Glomerular visceral epithelial cell (primary cell): ENCODE data around the gene SPEF1.
A peak's percentile ranks its signal among the peaks of the same experiment; 100 is the strongest.

Experiments
- DNase-seq: peaks from one replicate; pipeline ENCODE4 v3.0.0-alpha.2; 2016; ENCODE audit errors: extremely low spot score

SPEF1 gene

DNA sequence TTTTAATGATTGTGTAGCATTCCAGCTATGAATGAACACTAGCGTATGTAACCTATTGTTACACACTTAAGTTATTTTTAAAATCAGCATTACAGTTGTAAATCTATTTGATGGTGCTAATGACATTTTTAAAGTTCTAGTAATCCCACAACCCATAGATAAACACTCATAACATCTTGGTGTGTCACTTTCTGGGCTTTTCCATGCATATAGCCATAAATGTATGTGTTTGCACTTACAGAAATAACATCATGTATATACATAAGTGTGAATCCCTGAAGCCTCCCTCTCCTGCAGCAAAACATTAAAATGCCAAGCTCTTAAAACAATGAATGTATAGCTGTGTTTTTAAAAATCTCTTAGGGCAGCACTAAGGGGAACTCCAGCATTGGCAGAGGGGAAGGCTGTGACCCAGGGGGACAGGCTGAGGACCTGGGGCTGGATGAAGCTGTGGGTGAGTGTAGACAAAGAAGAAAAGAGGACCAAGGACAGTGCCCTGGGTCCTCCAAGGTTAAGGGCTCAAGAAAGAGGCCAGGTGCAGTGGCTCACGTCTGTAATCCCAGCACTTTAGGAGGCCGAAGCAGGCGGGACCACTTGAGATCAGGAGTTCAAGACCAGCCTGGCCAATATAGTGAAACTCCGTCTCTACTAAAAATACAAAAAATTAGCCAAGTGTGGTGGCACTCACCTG, 6.2 kb upstream of the SPEF1 start:
- no peak for DNase-seq

DNA sequence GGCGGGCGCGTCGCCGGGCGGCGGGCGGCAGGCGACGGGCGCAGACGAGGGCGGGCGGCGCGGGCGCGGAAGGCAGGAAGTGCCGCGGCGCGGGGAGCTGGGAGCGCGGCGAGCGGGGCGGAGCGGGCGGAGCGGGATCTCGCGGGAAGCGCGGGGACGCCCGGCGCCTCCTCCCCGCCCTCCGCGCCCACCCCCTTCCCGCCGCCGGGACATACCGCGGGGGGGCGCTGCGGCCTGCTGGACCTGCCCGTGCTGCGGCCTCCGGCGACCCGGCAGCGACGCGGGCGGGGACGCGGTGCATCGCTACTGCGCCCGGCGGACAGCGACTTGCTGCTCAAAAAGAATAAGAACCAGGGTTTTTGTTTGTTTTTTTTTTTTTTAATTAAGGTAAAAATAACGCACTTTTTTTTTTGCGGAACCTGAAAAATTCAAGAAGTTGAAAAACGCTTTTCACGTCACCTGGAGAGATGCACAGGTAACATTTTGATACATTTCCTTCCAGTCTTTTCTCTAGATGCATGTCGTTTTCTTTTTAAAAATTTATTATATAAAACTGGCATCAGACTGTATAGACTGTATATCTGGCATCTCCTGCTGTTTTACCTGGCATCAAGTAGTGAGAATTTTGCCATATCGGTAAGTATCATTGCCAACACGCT, 5.5 kb upstream of the SPEF1 start, which contains the start of gene CENPB:
Gene CENPB, minus strand, starts transcription at position 76 of the 659 bp plus-strand sequence. CDS start 257 bp downstream, outside the sequence.
- DNase-seq, result peak; percentile 93

DNA sequence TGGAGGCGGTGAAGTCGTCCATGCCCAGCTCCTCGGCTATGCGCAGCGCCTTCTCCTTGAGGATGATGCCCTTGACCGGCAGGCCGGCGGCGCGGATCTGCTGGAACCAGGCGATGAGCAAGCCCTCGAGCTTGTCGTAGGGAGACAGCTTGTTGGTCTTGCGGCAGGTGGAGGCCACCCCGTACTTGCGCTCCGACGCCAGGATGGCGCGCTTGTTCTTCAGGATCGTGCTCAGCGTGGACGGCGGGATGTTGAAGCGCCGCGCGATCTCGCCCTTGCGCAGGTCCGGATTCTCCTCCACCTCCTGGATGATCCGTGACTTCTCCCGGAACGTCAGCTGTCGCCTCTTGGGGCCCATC, 4.9 kb upstream of the SPEF1 start:
- DNase-seq, result peak; percentile 64

DNA sequence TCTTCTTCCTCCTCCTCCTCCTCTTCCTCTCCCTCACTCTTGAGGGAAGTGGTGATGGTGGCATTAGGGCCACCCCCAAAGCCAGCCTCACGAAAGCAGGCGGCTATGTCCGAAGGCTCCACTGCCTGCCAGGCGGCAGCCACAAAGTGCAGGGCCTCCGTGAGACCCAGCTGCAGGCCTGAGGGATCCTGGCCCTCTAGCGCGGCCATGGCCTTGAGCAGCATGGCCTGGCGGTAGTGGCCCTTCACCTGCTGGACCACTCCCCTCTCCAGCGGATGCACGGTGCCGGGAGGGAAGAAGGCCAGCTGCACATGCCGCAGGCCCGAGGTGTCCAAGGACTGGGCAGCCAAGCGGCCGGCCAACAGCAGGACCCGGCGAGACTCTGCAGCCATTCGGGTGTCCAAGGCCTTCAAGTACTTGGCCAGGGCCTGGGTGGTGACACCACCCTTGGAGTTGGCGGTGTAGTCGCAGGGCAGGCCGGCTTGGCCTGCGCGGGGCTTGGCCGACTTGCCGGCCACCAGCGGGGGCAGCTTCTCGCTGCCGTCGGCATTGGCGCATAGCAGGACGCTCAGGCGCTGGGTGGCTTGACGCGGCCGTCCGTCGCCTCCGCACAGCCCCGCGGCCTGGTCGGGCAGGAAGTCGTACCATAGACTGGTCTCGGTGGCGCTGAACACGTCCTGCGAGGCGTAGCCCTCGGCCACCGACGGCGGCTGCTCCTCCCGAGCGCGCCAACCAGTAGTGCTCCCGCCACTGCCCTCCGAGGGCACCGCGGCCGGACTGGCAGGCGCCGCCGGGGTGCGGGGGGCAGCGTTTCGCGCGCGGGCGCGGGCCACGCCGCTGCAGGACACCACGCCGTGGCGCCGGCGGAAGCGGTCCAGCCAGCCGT, 4.2 kb upstream of the SPEF1 start:
- DNase-seq, result no peak

DNA sequence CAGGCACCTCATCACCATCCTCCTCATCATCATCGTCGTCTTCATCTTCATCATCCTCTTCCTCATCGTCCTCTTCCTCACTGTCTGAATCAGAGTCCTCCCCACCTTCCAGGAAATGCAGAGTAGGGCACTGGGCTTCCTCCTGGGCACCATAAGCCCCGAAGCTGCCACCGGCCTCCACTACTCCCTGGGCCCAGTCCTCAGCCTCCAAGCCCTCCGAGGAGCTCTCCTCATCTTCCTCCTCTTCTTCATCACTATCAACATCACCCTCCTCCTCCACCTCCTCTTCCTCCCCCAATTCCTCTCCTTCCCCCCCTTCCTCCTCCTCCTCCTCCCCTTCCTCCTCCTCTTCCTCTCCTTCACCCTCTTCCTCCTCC, 3.6 kb upstream of the SPEF1 start:
- no peak for DNase-seq

DNA sequence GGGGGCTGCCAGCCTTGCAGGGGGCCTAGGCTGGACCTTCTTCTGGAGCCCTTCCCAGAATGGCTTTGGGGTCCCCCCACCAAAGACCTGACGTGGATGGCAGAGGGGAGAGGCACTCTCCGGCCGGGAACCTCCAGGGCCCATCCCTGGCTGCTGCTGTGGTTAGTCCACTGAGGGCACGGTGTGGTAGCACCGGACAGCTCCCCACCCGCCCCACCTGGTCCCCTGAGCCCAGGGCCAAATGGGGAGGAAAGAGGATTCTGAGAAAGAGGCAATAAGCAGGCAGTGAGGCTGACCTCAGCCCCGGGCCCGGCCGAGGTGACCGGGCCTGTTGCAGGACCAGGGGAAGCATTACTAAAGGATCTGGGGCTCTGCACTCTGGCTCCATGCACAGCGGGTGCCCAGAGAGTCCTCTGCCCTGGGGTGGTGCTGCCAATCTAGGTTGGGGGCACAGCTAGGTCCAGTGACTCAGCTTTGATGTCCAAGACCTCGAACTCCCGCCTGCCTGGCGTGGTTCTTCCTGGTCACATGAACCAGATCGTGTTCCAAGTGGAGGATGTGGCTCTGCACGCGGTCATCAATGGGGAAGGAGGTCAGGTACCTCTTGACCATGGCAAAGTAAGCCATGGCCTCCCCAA, 3.1 kb upstream of the SPEF1 start:
- DNase-seq, result no peak

DNA sequence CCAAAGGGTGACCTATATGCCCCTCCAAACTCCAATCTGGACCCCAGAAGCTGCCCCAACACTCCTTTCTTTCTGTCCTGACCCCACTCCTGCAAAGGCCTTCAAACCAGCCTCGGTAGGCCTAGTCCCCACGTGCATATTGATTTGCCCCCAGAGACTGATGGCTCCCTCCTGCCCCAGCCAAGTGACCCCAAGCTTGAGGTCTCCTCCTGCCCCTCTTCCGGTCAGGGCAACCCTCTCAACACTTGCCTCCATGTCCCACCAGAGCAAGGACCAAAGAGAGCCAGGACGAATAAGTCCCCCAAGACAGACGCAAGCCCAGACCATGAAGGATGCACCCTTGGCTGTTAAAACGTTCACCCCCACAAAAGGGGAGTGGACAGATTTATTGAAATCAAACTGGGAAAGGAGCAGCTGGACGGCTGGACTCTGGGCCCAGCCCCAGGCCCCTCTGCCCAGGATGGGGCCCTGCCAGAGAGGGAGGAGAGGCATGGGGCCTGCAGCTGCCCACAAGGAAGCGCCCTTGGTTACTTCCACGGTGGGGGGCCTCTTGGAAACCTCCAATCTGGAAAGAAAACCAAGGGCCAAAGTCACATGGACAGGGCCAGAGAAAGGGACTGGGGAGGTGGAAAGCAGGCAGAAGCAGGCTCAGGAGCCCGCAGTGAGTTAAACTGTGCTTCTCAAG, 2.4 kb upstream of the SPEF1 start:
- no peak for DNase-seq

DNA sequence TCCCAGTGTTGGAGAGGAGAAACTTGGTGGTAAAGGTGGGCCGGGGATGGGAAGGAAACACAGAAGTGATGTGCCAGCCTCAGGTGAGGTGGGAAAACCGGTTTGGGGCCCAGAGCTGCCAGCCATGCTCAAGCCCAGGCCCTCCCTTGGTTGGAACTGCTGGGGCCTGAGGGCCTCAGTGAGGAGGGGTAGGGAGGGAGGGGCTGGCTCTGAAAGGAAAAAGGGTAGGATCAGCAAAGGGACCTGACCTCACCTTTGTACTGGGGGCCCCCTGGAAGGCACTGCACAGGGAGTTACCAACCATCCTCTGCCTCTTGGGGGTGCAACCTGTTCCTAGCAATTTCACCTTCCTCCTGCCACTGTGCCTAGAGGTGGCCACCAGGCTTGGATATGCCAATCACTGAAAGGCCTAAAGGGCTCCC, 1.8 kb upstream of the SPEF1 start:
- no peak for DNase-seq

DNA sequence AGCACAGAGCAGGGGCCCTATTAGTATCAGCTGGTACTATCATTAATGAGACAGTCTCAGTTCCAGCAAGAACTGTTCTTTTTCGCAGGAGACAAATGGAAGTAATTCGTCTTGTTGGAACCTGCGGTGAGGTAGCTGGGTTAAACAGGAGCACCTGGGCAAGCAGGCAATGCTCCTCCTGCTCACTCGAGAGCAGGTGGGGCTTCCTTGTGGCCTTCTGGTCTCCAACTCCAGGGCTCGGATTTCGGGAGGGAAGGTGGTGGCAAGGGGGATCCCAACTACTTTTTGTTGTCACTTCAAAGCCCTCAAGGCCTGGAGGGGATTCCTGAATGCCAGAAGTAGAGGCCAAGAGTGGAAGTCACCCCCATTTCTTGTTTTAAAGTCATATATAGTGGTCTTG, 1.3 kb upstream of the SPEF1 start:
- DNase-seq, result no peak

DNA sequence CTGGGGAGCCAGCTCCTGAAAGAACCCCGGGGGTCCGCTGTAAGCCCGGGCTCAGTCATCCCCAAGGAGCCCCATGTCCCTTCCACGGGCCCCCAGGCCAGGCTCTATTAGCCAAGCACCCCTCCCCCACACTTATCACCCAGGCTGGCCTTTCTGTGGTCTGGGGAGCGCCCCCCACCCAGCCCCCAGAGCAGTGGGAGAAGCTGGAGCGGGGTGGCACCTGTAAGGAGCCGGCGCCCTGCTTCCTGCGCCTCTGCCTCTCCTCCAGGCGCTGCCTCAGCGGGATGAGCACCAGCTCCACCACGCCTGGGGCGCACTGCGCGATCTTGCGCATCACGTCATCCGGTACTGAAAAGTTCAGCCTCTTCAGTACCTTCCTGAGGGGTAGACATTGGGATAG, 2.3 kb downstream of the SPEF1 start:
- DNase-seq, result no peak

DNA sequence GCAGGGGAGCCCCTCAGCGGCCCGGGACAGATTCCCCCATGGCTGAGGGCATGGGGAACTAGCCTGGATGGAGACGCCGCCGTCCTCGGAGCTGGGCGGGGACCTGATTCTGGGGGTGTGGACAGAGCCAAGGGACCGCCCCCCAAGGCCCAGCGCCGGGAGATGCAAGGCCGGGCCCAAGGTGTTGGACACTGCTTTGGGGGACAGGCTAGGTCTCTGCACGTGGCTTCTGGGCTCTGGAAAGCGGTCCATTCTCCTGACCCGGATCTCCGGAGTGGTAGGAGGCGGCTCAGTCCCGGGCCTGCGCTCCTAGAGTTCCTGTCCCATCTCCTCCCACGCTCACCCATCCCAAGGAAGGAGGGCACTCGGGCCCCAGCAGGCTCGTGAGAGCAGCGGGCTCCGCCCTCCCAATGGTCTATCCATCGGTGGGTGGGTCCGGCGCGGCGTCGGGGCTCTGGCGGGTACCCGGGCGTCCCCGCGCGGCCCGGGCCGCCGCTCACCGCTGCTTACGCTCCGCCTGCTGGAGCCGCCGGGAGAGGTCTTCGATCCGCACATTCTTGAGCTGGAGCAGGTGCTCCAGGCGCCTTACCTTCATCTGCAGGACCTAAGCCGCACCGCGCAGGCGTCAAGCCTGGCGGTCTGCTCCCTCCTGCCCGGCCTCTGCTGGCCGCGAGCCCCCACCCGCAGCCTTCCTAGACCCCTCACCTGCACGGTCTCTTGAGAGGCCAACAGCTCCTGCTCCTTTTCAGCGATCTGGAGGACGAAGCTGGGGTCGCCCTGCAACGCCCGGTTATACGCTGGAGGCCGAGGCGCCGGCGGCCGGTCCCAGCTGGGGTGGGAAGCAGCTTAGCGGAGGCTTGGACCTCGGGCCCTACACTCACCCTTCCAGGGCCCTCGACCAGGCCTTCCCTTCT, 3.3 kb downstream of the SPEF1 start:
- no peak for DNase-seq

DNA sequence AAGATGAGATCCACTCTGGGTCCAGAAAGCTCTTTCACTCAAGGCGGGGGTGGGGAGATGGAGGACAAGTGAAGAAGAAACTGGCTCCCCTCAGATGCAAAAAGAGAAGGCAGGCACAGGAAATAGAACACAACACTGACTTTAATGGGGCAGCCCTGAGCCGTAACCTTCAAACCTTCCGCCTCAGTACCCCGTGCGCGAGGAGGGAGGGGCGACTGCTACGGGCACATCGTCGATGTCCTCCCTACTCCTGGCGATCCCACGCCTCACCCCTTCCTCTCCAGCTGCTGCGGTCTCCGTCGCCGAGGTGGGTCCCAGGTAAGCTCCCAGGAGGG, 3.9 kb downstream of the SPEF1 start:
- DNase-seq, result no peak

DNA sequence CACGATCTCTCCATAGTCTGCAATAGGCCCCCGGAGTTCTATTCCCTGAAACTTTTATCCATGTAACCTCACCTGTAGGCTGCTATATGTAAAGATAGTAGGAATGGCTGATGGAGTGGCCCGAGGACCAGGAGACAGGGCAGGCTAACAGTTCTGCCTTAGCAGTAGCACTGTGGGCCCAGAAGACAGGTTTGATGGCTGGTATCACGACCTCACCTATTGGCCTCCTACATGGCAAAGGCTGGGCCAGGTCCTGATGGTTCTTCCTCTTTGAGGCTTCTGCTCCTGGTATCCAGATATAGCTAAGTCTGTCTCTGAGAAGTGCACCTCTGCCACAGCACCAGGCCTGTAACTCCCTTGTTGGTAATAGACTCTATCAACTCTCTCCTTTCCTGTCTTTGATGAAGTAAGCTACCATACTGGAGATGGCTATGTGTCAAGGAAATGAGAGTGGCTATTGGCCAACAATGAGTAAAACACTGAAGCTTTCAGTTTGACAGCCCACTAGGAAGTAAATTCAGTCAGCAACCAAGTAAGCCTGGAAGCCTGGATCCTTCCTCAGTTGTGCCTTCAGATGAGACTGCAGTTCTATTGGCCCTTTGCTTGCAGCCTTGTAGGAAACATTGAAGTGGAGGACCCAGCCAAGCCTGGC, 5.7 kb downstream of the SPEF1 start:
- DNase-seq, result no peak

DNA sequence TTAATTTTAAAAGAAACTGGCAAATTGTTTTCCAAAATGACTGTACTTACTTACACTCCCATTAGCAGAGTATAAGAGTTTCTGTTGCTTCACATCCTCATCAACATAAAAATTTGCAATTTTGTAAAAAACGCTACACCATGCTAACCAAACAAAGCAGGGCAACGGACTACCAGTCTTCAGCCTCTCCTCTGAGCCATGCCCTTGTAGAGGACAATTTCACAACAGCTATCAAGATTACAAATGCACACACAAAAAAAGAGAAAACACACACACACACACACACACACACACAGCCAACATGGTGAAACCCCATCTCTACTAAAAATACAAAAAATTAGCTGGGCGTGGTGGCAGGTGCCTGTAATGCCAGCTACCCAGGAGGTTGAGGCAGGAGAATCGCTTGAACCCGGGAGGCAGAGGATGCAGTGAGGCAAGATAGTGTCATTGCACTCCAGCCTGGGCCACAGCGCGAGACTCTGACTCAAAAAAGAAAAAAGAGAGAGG, 9.6 kb downstream of the SPEF1 start:
- no peak for DNase-seq

DNA sequence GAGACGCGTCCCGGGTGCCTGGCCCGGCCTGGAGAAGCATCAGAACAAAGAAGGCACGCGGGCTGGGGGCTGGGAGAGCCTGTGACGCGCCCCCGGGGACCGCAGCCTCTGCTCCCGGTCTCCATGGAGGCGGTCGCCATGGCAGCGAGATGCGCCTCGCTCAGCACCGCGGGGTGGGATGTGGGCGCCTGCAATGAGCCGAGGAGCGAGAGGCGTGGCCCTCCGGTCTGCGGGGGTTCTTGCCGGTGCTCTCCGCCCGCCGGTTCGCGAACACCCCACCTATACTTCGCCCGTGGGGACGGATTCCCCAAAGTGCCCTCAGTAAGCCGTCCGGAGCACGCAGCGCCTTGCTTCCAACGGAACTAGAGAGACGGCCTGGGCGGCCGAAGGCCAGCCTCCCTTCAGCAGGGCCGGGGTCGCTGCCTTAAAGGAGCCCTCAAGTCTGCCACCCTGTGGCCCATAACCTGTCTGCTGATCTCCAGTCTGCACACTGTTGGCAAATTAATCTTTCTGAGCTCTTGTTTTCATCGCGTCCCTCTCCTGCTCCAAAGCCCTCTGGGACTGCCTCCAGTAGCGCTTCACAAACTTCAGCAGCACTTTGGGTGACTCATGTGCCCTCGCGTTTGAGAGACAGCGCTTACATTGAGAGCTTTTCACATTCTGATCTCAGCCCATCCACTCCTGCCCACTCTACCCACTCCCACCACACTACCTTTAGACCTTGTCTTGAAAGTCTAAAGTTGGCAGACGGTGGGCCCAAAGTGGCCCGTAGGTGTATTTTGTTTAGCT, 12.7 kb downstream of the SPEF1 start:
- DNase-seq, result peak; percentile 87

DNA sequence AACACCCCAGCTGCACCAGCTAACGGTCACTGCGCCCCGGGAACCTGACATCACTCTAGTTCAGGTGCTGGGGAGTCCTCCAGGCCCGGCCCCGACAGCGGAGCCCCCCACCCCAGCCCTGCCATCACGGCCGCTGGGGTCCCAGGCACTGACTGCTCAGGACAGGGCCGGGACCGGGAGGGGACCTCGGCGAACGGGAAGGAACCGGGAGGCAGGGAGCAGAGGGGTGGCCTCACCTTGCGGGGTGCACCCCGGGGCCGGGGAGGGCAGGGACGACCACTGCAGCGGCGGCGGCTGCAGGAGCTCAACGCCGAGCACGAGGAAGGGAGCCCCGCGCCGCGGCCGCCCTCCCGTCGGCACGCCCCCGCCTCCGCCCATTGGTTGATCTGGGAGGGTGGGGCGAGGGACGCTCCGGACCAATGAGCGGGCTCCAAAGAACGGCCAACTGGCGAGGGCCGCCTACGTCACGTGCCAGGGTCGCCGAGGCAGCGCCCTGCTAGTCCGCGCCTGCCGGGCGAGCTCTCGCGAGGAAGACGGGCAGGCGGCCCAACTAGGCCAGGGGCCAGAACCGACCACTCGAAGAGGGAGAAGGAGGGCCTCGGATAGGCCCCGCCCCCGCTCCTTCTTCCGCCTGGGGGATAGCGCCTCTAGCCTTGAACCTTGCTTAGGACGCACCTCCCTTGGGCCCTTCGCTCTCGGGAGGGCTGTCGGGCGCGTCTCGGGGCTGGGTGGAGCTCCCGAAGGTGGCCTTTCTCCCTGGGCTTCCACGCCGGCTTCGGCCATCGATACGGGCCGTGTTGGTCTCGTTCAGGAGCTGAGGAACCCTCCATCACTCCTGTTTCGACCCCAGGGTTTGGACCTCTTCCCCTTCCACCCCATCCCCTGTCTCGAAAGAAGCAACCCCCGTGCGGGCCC, 13.6 kb downstream of the SPEF1 start, which contains the start of gene ADISSP:
Gene ADISSP, minus strand, starts transcription at position 327 of the 915 bp plus-strand sequence. CDS start 7,653 bp downstream, outside the sequence.
- DNase-seq, result peak; percentile 99

DNA sequence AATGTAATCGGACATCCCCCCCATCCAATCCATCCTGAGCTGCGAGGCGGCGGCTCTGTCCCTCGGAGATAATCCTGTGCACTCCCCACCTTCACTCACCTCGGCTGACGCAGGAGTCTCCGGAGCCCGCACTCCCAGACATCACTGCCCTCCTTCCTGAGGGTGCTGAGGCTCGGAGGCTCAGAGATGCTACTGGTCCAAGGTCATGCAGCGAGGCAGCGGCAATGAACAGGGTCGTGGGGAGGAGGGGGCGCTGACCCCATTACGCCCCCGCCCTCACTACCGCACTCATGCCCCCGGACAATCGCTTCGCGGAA, 14.2 kb downstream of the SPEF1 start:
- DNase-seq, result no peak
